ENCODE measurements around the gene PSME1.

DNA sequence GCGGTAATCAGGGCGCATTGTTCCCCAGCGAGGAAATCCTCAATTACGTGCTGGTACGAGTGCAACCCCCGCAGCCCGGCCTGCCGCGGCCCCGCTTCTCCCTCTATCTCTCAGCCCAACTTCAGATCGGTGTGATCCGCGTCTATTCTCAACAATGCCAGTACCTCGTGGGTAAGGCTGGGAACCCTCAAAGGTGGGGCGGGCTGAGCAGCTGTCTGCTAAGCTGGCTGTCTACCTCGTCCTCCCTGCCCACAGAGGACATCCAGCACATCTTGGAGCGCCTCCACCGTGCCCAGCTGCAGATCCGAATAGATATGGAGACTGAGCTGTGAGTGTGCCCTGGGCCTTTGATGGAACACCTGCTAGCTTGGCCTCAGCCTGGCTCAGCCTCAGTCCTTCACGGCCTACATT, 36.9 kb downstream of the PSME1 start:
- TF ChIP-seq, protein P1, sequence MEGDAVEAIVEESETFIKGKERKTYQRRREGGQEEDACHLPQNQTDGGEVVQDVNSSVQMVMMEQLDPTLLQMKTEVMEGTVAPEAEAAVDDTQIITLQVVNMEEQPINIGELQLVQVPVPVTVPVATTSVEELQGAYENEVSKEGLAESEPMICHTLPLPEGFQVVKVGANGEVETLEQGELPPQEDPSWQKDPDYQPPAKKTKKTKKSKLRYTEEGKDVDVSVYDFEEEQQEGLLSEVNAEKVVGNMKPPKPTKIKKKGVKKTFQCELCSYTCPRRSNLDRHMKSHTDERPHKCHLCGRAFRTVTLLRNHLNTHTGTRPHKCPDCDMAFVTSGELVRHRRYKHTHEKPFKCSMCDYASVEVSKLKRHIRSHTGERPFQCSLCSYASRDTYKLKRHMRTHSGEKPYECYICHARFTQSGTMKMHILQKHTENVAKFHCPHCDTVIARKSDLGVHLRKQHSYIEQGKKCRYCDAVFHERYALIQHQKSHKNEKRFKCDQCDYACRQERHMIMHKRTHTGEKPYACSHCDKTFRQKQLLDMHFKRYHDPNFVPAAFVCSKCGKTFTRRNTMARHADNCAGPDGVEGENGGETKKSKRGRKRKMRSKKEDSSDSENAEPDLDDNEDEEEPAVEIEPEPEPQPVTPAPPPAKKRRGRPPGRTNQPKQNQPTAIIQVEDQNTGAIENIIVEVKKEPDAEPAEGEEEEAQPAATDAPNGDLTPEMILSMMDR (IDR thresholded peaks at IDR 0.05; ENCODE audit: insufficient read depth, low read length) = no peak
- no peak for TF ChIP-seq SPI1 (IDR thresholded peaks at IDR 0.05; ENCODE audit: borderline replicate concordance, low read depth)
- TF ChIP-seq, protein P2, sequence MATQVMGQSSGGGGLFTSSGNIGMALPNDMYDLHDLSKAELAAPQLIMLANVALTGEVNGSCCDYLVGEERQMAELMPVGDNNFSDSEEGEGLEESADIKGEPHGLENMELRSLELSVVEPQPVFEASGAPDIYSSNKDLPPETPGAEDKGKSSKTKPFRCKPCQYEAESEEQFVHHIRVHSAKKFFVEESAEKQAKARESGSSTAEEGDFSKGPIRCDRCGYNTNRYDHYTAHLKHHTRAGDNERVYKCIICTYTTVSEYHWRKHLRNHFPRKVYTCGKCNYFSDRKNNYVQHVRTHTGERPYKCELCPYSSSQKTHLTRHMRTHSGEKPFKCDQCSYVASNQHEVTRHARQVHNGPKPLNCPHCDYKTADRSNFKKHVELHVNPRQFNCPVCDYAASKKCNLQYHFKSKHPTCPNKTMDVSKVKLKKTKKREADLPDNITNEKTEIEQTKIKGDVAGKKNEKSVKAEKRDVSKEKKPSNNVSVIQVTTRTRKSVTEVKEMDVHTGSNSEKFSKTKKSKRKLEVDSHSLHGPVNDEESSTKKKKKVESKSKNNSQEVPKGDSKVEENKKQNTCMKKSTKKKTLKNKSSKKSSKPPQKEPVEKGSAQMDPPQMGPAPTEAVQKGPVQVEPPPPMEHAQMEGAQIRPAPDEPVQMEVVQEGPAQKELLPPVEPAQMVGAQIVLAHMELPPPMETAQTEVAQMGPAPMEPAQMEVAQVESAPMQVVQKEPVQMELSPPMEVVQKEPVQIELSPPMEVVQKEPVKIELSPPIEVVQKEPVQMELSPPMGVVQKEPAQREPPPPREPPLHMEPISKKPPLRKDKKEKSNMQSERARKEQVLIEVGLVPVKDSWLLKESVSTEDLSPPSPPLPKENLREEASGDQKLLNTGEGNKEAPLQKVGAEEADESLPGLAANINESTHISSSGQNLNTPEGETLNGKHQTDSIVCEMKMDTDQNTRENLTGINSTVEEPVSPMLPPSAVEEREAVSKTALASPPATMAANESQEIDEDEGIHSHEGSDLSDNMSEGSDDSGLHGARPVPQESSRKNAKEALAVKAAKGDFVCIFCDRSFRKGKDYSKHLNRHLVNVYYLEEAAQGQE (IDR thresholded peaks at IDR 0.05; ENCODE audit: insufficient replicate concordance, low read depth) = no peak
- TF ChIP-seq POLR2AphosphoS5 (IDR thresholded peaks at IDR 0.05; ENCODE audit: low read depth) = no peak
- no peak for TF ChIP-seq GABPA (IDR thresholded peaks at IDR 0.05; ENCODE audit: low read depth)
